ENCODE data around the gene DDX10.

The DDX10 gene

DNA sequence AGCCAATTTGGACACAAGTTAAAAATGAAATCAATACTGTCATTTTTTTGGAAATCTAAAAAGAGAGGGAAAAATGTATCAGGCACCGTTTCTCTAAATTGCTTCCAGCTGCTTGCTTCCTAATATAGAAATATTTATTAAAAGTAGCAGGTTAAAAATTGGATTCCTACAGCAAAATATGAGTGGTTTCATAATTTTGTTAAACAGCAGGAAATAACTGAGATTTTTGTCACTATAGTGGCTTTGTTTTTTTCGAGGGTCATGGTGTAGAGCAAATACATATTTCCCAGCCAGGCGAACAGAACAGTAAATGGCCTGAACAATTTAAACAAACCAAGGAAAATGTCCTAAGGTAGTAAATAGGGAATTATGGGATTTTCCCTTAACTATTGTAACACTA is 159.7 kb downstream of the DDX10 start:
- no peaks in the 10 kb centered on the region for H3K4me1 ChIP-seq (ENCODE audit: control insufficient read depth, insufficient read depth, low read length)
- no peak overlapping the region for H3K4me3 ChIP-seq (ENCODE audit: low read length)
- H3K27me3 ChIP-seq (ENCODE audit: control insufficient read depth, insufficient read depth, low read length), result no peaks in the 10 kb centered on the region
- H3K27ac ChIP-seq (ENCODE audit: low read depth, low read length), result no peak overlapping the region
- no peaks in the 10 kb centered on the region for H3K36me3 ChIP-seq (ENCODE audit: control insufficient read depth, insufficient read depth, low read length)
- no peak overlapping the region for H3K9ac ChIP-seq (ENCODE audit: low read length)

DNA sequence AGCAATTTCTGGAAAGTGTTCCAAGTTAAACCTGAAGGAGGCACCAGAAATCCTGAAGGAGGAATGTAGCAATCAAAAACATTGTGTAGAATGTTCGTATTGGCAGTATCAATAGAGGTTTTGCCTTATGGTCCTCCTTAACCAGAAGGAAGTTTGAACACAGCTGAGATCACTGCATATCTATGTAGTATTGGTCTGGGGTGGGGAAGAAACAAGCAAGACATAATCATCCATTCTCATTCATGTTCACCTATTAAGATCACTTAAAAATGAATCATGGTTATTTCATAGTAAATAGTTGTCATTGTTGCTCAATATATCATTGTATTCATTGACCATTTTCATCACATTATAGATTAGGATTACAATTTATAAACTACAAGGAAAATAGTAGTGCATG is 160.5 kb downstream of the DDX10 start:
- no peaks in the 10 kb centered on the region for H3K4me1 ChIP-seq (ENCODE audit: control insufficient read depth, insufficient read depth, low read length)
- H3K36me3 ChIP-seq (ENCODE audit: control insufficient read depth, insufficient read depth, low read length), result no peaks in the 10 kb centered on the region
- no peaks in the 10 kb centered on the region for H3K27me3 ChIP-seq (ENCODE audit: control insufficient read depth, insufficient read depth, low read length)
- no peak overlapping the region for H3K9ac ChIP-seq (ENCODE audit: low read length)
- H3K27ac ChIP-seq (ENCODE audit: low read depth, low read length), result no peak overlapping the region
- no peak overlapping the region for H3K4me3 ChIP-seq (ENCODE audit: low read length)

DNA sequence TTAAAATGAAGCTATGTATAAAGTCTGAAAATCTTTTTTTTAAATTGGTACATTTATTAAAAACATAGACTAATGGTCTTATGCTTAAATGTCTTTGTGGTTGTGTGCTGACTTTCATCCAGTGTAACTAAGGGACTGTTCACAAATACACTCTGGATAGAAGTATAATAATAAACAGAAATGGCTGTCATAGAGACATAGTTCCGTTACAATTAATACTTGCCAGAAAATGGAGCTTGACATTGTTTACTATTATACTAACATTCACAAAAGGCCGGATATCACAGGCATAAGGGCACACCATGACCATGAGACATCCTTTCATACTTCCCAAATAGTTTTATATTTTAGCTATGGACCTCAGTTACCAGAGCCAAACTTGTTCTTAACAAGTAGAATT is 161.3 kb downstream of the DDX10 start:
- Histone ChIP-seq H3K4me1 (ENCODE audit: control insufficient read depth, insufficient read depth, low read length) (no peaks in the 10 kb centered on the region), H3K4me3 (ENCODE audit: low read length) (no peak overlapping the region), H3K27me3 (ENCODE audit: control insufficient read depth, insufficient read depth, low read length) (no peaks in the 10 kb centered on the region), H3K27ac (ENCODE audit: low read depth, low read length) (no peak overlapping the region), H3K36me3 (ENCODE audit: control insufficient read depth, insufficient read depth, low read length) (no peaks in the 10 kb centered on the region), H3K9ac (ENCODE audit: low read length) (no peak overlapping the region)

DNA sequence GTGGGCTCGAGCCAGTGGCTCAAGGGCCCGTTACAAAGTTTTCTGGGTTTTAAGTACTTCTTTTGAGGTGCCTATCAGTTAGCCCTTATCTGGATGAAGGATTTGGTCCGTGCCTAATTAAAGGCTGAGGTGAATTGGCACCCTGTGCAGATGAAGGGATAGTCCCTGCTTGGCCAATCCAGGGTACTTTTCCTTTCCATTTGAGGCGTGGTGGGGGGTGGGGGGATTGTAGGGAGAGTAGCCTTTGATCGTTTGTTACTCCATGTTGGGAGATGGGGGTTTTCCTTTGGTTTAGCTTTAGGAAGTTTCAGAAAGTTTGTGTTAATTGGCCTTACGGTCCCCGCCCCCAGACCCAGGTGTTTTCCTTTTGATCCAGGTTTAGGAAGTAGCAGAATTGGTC is 170.8 kb downstream of the DDX10 start:
- H3K9ac ChIP-seq (ENCODE audit: low read length), result no peak overlapping the region
- H3K4me3 ChIP-seq (ENCODE audit: low read length), result no peak overlapping the region
- no peaks in the 10 kb centered on the region for H3K4me1 ChIP-seq (ENCODE audit: control insufficient read depth, insufficient read depth, low read length)
- no peak overlapping the region for H3K27ac ChIP-seq (ENCODE audit: low read depth, low read length)
- no peaks in the 10 kb centered on the region for H3K27me3 ChIP-seq (ENCODE audit: control insufficient read depth, insufficient read depth, low read length)
- H3K36me3 ChIP-seq (ENCODE audit: control insufficient read depth, insufficient read depth, low read length), result no peaks in the 10 kb centered on the region

- no peaks in the 10 kb centered on the region for H3K36me3 ChIP-seq (ENCODE audit: control insufficient read depth, insufficient read depth, low read length)
- H3K4me1 ChIP-seq (ENCODE audit: control insufficient read depth, insufficient read depth, low read length), result no peaks in the 10 kb centered on the region
- H3K9ac ChIP-seq (ENCODE audit: low read length), result no peak overlapping the region
- no peak overlapping the region for H3K4me3 ChIP-seq (ENCODE audit: low read length)
- H3K27me3 ChIP-seq (ENCODE audit: control insufficient read depth, insufficient read depth, low read length), result no peaks in the 10 kb centered on the region
- H3K27ac ChIP-seq (ENCODE audit: low read depth, low read length), result no peak overlapping the region
Observed at GRCh38 chr11:108836541-108836940, 171.7 kb downstream of the DDX10 start.

DNA sequence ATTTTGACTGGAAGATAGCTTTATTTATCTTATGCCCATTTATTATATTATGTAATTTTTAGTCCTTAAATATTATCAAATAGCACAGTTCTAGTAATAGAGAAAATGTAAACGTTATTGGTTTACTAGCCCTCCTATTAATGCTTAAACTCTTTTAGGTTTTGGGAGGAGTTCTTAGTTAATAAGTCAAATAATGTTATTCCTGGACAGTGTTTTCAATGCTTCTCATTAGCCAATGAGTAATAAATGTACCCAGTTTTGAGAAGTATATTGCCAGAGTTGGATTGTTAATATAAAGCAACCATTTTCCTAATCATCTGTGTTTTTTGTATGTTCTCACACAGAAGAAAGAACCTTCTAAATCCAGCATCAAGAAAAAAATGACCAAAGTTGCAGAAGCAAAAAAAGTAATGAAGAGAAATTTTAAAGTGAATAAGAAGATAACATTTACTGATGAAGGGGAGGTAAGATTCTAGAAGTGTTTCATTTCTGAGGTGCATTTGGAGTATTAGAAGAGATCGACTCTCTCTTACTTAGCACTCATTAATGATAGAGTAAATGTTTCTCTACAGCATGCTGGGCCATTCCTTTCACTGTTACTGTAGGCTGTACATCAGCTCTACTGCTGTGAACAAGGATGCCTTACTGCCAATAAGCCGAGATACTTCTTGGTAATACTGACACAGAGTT is 173.4 kb downstream of the DDX10 start:
- Histone ChIP-seq H3K4me3 (ENCODE audit: low read length) (no peak overlapping the region), H3K9ac (ENCODE audit: low read length) (no peak overlapping the region), H3K36me3 (ENCODE audit: control insufficient read depth, insufficient read depth, low read length) (no peaks in the 10 kb centered on the region), H3K27ac (ENCODE audit: low read depth, low read length) (no peak overlapping the region), H3K27me3 (ENCODE audit: control insufficient read depth, insufficient read depth, low read length) (no peaks in the 10 kb centered on the region), H3K4me1 (ENCODE audit: control insufficient read depth, insufficient read depth, low read length) (no peaks in the 10 kb centered on the region)

DNA sequence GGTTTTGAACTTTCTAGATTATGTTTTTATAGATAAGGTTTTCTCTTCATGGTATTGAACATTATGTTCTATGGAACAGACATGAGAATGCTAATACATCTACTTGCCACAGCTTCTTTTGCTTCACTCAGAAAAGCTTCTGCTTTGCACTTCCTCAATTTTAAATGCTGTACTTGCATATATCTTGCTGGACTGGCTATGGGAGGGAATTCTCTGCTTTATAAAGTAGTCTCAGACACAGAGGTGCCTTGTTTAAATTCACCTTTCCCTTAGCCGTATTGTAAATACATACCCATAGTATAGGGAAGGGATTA is 173.9 kb downstream of the DDX10 start:
- H3K27me3 ChIP-seq (ENCODE audit: control insufficient read depth, insufficient read depth, low read length), result no peaks in the 10 kb centered on the region
- no peak overlapping the region for H3K4me3 ChIP-seq (ENCODE audit: low read length)
- no peaks in the 10 kb centered on the region for H3K36me3 ChIP-seq (ENCODE audit: control insufficient read depth, insufficient read depth, low read length)
- no peak overlapping the region for H3K9ac ChIP-seq (ENCODE audit: low read length)
- H3K4me1 ChIP-seq (ENCODE audit: control insufficient read depth, insufficient read depth, low read length), result no peaks in the 10 kb centered on the region
- no peak overlapping the region for H3K27ac ChIP-seq (ENCODE audit: low read depth, low read length)

DNA sequence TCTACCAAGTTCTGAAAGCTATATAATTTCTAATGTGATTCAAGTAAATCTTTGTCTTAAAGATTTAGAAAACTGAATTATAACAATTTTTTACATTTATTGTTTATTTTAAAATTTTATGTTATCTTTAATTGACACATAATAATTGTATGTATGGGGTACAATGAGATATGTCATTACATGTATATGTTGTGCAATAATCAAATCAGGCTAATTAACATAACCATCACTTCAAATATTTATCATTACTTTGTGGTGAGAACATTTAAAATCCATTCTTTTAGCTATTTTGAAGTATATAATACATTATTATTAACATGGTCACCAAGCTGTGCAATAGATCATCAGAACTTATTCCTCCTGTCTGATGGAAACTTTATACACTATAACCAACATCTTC is 181.1 kb downstream of the DDX10 start:
- H3K4me3 ChIP-seq (ENCODE audit: low read length), result no peak overlapping the region
- no peak overlapping the region for H3K9ac ChIP-seq (ENCODE audit: low read length)
- H3K36me3 ChIP-seq (ENCODE audit: control insufficient read depth, insufficient read depth, low read length), result no peaks in the 10 kb centered on the region
- no peak overlapping the region for H3K27ac ChIP-seq (ENCODE audit: low read depth, low read length)
- H3K4me1 ChIP-seq (ENCODE audit: control insufficient read depth, insufficient read depth, low read length), result no peaks in the 10 kb centered on the region
- H3K27me3 ChIP-seq (ENCODE audit: control insufficient read depth, insufficient read depth, low read length), result no peaks in the 10 kb centered on the region

GRCh38 chr11:108847298-108847990 is 182.6 kb downstream of the DDX10 start:
- H3K36me3 ChIP-seq (ENCODE audit: control insufficient read depth, insufficient read depth, low read length), result no peaks in the 10 kb centered on the region
- H3K27me3 ChIP-seq (ENCODE audit: control insufficient read depth, insufficient read depth, low read length), result no peaks in the 10 kb centered on the region
- H3K9ac ChIP-seq (ENCODE audit: low read length), result no peak overlapping the region
- peaks cover 1% of the 10 kb centered on the region for H3K4me1 ChIP-seq (ENCODE audit: control insufficient read depth, insufficient read depth, low read length)
- no peak overlapping the region for H3K4me3 ChIP-seq (ENCODE audit: low read length)
- H3K27ac ChIP-seq (ENCODE audit: low read depth, low read length), result no peak overlapping the region

- Histone ChIP-seq H3K36me3 (ENCODE audit: control insufficient read depth, insufficient read depth, low read length) (no peaks in the 10 kb centered on the region), H3K4me3 (ENCODE audit: low read length) (no peak overlapping the region), H3K9ac (ENCODE audit: low read length) (no peak overlapping the region), H3K27me3 (ENCODE audit: control insufficient read depth, insufficient read depth, low read length) (no peaks in the 10 kb centered on the region), H3K4me1 (ENCODE audit: control insufficient read depth, insufficient read depth, low read length) (peaks cover 9% of the 10 kb centered on the region), H3K27ac (ENCODE audit: low read depth, low read length) (no peak overlapping the region)
Observed at GRCh38 chr11:108851781-108852180, 186.9 kb downstream of the DDX10 start.

GRCh38 chr11:108852701-108853100 is 187.8 kb downstream of the DDX10 start:
- Histone ChIP-seq H3K4me1 (ENCODE audit: control insufficient read depth, insufficient read depth, low read length) (peaks cover 9% of the 10 kb centered on the region), H3K27me3 (ENCODE audit: control insufficient read depth, insufficient read depth, low read length) (no peaks in the 10 kb centered on the region), H3K36me3 (ENCODE audit: control insufficient read depth, insufficient read depth, low read length) (no peaks in the 10 kb centered on the region), H3K27ac (ENCODE audit: low read depth, low read length) (no peak overlapping the region), H3K4me3 (ENCODE audit: low read length) (no peak overlapping the region), H3K9ac (ENCODE audit: low read length) (no peak overlapping the region)

DNA sequence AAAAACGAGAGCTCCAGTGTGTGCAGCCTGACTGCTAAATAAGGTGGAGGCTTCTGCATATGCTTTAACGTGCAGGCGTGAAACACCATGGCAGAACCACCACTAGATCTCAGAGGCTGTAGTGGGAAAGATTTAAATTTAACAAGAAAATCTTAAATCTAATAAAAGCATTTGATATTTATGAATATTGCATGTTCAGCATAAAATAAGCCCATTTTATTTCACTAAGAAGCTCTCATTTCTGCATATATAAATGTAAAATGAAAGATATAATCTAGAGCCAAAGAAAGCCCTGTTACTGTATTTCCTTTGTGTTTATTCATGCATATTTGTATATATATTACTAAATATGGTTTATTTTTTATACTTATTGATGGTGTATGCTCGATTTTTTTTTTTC is 188.3 kb downstream of the DDX10 start:
- Histone ChIP-seq H3K27ac (ENCODE audit: low read depth, low read length) (no peak overlapping the region), H3K27me3 (ENCODE audit: control insufficient read depth, insufficient read depth, low read length) (no peaks in the 10 kb centered on the region), H3K4me3 (ENCODE audit: low read length) (no peak overlapping the region), H3K9ac (ENCODE audit: low read length) (no peak overlapping the region), H3K36me3 (ENCODE audit: control insufficient read depth, insufficient read depth, low read length) (no peaks in the 10 kb centered on the region), H3K4me1 (ENCODE audit: control insufficient read depth, insufficient read depth, low read length) (peaks cover 9% of the 10 kb centered on the region)

GRCh38 chr11:108853864-108854263 is 189.0 kb downstream of the DDX10 start:
- H3K27ac ChIP-seq (ENCODE audit: low read depth, low read length), result no peak overlapping the region
- H3K4me3 ChIP-seq (ENCODE audit: low read length), result no peak overlapping the region
- no peak overlapping the region for H3K9ac ChIP-seq (ENCODE audit: low read length)

More at GRCh38 chr11:108853864-108854263, 189.0 kb downstream of the DDX10 start:
- Histone ChIP-seq H3K36me3 (ENCODE audit: control insufficient read depth, insufficient read depth, low read length) (no peaks in the 10 kb centered on the region), H3K4me1 (ENCODE audit: control insufficient read depth, insufficient read depth, low read length) (peaks cover 9% of the 10 kb centered on the region), H3K27me3 (ENCODE audit: control insufficient read depth, insufficient read depth, low read length) (no peaks in the 10 kb centered on the region)

Measured in rectal smooth muscle tissue (tissue), 1 donor.